B cell (primary cell): Measurements from ENCODE around the gene DNAH11. TPM values are rescaled to one million over a fixed set of nuclear protein-coding genes. Genes with fewer than 3 reads are reported as not detected.
A peak's percentile ranks its signal among the peaks of the same experiment; 100 is the strongest.

Experiments
- ATAC-seq: fragments of 200-7000 bp; cut with Tn5 transposase; one replicate; pipeline ENCODE4 v1.10.0; 2021; ENCODE audit warnings: low read depth, mild to moderate bottlenecking, moderate number of reproducible peaks, moderate library complexity
- CTCF ChIA-PET: fragments of 350-600 bp; sonication (Branson Sonifier 250); formaldehyde crosslinking; loops from one replicate; lab custom pipeline; 2021; ENCODE audit warnings: antibody characterized with exemption, inconsistent platforms; lab: Charles Lee
- POLR2A ChIA-PET: fragments of 350-600 bp; sonication (Branson Sonifier 250); formaldehyde crosslinking; loops from one replicate; lab custom pipeline; 2021; ENCODE audit warnings: antibody characterized with exemption; lab: Charles Lee
- DNase-seq: peaks from one replicate; pipeline ENCODE4 v3.0.0; 2013
- H2AFZ ChIP-seq: 2 replicates; pipeline ENCODE4 v1.6.1; 2012; ENCODE audit warnings: mild to moderate bottlenecking, low read depth, low read length; ENCODE audit not compliant: insufficient read depth, poor library complexity, severe bottlenecking
- H3K27ac ChIP-seq, 2 donors: 1 replicate in 1 of 2; 2 replicates in 1 of 2; pipeline ENCODE4 v1.5.1; 2012 to 2013; ENCODE audit warnings: low read length in 2 of 2, mild to moderate bottlenecking in 2 of 2, moderate library complexity in 1 of 2
- H3K27me3 ChIP-seq, 4 experiments: fragments of 200-600 bp in 1 of 4; sonication (generic) in 1 of 4; replicated peaks in 1 of 4; 1 replicate in 2 of 4; 2 replicates in 2 of 4; pipeline versions ENCODE4 v1.6.1 to v1.7.0; 2013 to 2016; ENCODE audit warnings: low read length in 3 of 4, mild to moderate bottlenecking in 2 of 4, mixed read lengths in 1 of 4, moderate library complexity in 1 of 4; ENCODE audit not compliant: insufficient read depth in 4 of 4, control insufficient read depth in 3 of 4; ENCODE audit errors: control extremely low read depth in 1 of 4
- H3K36me3 ChIP-seq, 2 experiments: replicated peaks in 1 of 2; 1 replicate in 1 of 2; 2 replicates in 1 of 2; pipeline versions ENCODE4 v1.6.1 to v1.7.1; 2013; ENCODE audit warnings: low read length in 1 of 2; ENCODE audit not compliant: insufficient read depth in 2 of 2, control insufficient read depth in 1 of 2; ENCODE audit errors: control extremely low read depth in 1 of 2, extremely low read depth in 1 of 2
- H3K4me1 ChIP-seq, 2 donors: fragments of 200-600 bp in 1 of 2; sonication (generic) in 1 of 2; 1 replicate in 1 of 2; 2 replicates in 1 of 2; pipeline versions ENCODE4 v1.5.1 to v1.6.1; 2013 to 2017; ENCODE audit warnings: low read length in 2 of 2; ENCODE audit not compliant: control insufficient read depth in 2 of 2, insufficient read depth in 2 of 2
- H3K4me2 ChIP-seq: replicated peaks from 2 replicates; pipeline ENCODE3; 2012; ENCODE audit warnings: mild to moderate bottlenecking, low read depth, low read length; ENCODE audit not compliant: poor library complexity, severe bottlenecking
- H3K4me3 ChIP-seq, 5 experiments: fragments of 200-600 bp in 1 of 5; sonication (generic) in 1 of 5; 1 replicate in 3 of 5; 2 replicates in 2 of 5; pipeline versions ENCODE4 v1.5.1 to v1.7.0; 2011 to 2016; ENCODE audit warnings: low read length in 4 of 5, mild to moderate bottlenecking in 4 of 5, low read depth in 2 of 5, control low read depth in 1 of 5, moderate library complexity in 1 of 5; ENCODE audit not compliant: insufficient read depth in 1 of 5; ENCODE audit errors: control extremely low read depth in 1 of 5, extremely low read depth in 1 of 5
- H3K79me2 ChIP-seq: fragments of 200-600 bp; sonication (generic); one replicate; pipeline ENCODE4 v1.6.0; 2016; ENCODE audit warnings: low read length; ENCODE audit not compliant: control insufficient read depth, insufficient read depth
- H3K9ac ChIP-seq: fragments of 200-600 bp; sonication (generic); 2 replicates; pipeline ENCODE4 v1.6.1; 2017; ENCODE audit warnings: mild to moderate bottlenecking, low read length, moderate library complexity
- H3K9me3 ChIP-seq, 3 donors: one replicate each; pipeline versions ENCODE4 v1.6.1 to v1.7.1; 2013; ENCODE audit warnings: low read length in 2 of 3; ENCODE audit not compliant: control insufficient read depth in 2 of 3, insufficient read depth in 1 of 3; ENCODE audit errors: control extremely low read depth in 1 of 3
- H4K20me1 ChIP-seq: 2 replicates; pipeline ENCODE4 v1.6.0; 2012; ENCODE audit warnings: mild to moderate bottlenecking, low read length; ENCODE audit not compliant: insufficient read depth, control insufficient read depth, poor library complexity, severe bottlenecking
- H3K27ac Mint-ChIP-seq: one replicate; pipeline ENCODE4 v1.8.0; 2021; ENCODE audit warnings: mixed read lengths
- H3K27me3 Mint-ChIP-seq: one replicate; pipeline ENCODE4 v1.8.0; 2021; ENCODE audit warnings: mixed read lengths
- H3K4me1 Mint-ChIP-seq: one replicate; pipeline ENCODE4 v1.8.0; 2021; ENCODE audit warnings: mixed read lengths
- H3K4me3 Mint-ChIP-seq: one replicate; pipeline ENCODE4 v1.8.0; 2021; ENCODE audit warnings: mixed read lengths
- H3K9me3 Mint-ChIP-seq: one replicate; pipeline ENCODE4 v1.8.0; 2022; ENCODE audit warnings: mixed read lengths; ENCODE audit not compliant: insufficient read depth
- EZH2 ChIP-seq: IDR thresholded peaks from 2 replicates; pipeline ENCODE4 v1.6.1; 2012; ENCODE audit warnings: borderline replicate concordance, low read depth, mild to moderate bottlenecking, moderate library complexity, low read length; ENCODE audit not compliant: insufficient read depth, poor library complexity, severe bottlenecking
- WGBS: methylation state at CpG from one replicate; pipeline ENCODE4 v1.1.5; 2013; ENCODE audit warnings: missing lambda C conversion rate; ENCODE audit not compliant: insufficient coverage; 5-methylcytosine and 5-hydroxymethylcytosine counted together
- intact Hi-C: fragments of 100-400 bp; cut with micrococcal nuclease; formaldehyde crosslinking; loops from one replicate; pipeline ENCODE4 v1.10.0; 2022
- polyA plus RNA-seq: library from polyadenylated mRNA; depleted of rRNA; stranded (reverse); fragments of >200 nt; gene quantifications from 2 replicates; pipeline ENCODE4 v1.2.3, GENCODE V29; 2012
- total RNA-seq, 2 donors: library from RNA; stranded (reverse); fragments of 120-200 nt in 1 of 2; gene quantifications; 1 replicate in 1 of 2; 2 replicates in 1 of 2; pipeline versions ENCODE4 v1.2.3 to v1.2.4, GENCODE V29; 2013 to 2022
- TF ChIP-seq, protein P1 (sequence below): fragments of 200-600 bp; IDR thresholded peaks from one replicate; pipeline ENCODE4 v1.8.0; 2022; ENCODE audit warnings: antibody characterized with exemption, mild to moderate bottlenecking

DNAH11 gene
- total and polyA plus RNA-seq, 2 donors (not counting 1 experiment from before 2014, with no cell fraction given), result not detected

DNA sequence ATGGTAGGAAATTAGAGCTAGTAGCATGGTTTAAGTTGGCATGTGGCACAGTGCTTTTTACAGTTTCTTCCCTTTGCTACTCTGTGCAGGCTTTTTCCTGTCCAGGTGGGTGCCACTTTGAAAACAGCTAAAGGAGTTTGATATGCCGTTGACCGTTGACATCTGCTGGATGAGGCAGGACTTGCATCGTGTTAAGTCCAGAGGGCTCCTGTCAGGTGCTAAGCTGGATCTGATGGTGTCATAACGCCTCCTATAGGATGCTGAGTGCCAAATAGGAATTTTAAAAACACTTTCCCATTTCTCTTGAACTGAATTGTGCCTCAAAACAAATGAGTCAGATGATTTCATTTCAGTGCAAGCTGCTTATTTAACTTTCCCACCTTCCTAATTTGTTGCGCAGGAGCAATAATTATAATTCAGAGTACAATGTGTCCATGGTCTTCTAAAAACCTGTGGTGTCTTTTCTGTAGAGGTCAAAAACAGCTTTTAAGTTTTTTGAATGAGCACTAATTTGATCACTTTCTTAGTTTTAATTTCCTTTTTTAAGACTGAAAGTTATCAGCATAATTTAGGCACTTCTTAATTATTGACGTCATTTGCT is 224.6 kb downstream of the DNAH11 start:
- Mint-ChIP-seq H3K27me3 (peaks cover 20% of the 10 kb centered on the region), H3K4me3 (no peak overlapping the region), H3K4me1 (no peaks in the 10 kb centered on the region), H3K9me3 (no peaks in the 10 kb centered on the region), H3K27ac (no peak overlapping the region)
- no peak overlapping the region for H2AFZ ChIP-seq
- peak; percentile 29 for DNase-seq
- peak; percentile 36 for ATAC-seq
- H3K9ac ChIP-seq, result no peak overlapping the region
- no peaks in the 10 kb centered on the region for H3K4me1 ChIP-seq
- 0% methylated on average over 3 of the region's 6 CpGs for WGBS
- H3K79me2 ChIP-seq, result no peaks in the 10 kb centered on the region
- POLR2A ChIA-PET, result no interaction called here
- no peaks in the 10 kb centered on the region for H4K20me1 ChIP-seq
- no peak overlapping the region for H3K27ac ChIP-seq
- CTCF ChIA-PET, result interaction anchor here (1.0 to 1.8 kb wide), 7 partner anchors 9 to 515 kb away, joined by 3 to 11 read pairs (median 3); no protein-coding TSS in a partner anchor
- H3K36me3 ChIP-seq, result no peaks in the 10 kb centered on the region
- no peak overlapping the region for H3K4me3 ChIP-seq
- no peaks in the 10 kb centered on the region for H3K9me3 ChIP-seq
- H3K27me3 ChIP-seq, result no peaks in the 10 kb centered on the region
- TF ChIP-seq, protein P1, sequence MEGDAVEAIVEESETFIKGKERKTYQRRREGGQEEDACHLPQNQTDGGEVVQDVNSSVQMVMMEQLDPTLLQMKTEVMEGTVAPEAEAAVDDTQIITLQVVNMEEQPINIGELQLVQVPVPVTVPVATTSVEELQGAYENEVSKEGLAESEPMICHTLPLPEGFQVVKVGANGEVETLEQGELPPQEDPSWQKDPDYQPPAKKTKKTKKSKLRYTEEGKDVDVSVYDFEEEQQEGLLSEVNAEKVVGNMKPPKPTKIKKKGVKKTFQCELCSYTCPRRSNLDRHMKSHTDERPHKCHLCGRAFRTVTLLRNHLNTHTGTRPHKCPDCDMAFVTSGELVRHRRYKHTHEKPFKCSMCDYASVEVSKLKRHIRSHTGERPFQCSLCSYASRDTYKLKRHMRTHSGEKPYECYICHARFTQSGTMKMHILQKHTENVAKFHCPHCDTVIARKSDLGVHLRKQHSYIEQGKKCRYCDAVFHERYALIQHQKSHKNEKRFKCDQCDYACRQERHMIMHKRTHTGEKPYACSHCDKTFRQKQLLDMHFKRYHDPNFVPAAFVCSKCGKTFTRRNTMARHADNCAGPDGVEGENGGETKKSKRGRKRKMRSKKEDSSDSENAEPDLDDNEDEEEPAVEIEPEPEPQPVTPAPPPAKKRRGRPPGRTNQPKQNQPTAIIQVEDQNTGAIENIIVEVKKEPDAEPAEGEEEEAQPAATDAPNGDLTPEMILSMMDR, result peak; percentile 32
- TF ChIP-seq EZH2, result no peak
- no peak overlapping the region for H3K4me2 ChIP-seq
- intact Hi-C loops, result loop anchor here (1.0 to 5.0 kb wide), 2 partner anchors 235 to 506 kb away; no protein-coding TSS in a partner anchor

DNA sequence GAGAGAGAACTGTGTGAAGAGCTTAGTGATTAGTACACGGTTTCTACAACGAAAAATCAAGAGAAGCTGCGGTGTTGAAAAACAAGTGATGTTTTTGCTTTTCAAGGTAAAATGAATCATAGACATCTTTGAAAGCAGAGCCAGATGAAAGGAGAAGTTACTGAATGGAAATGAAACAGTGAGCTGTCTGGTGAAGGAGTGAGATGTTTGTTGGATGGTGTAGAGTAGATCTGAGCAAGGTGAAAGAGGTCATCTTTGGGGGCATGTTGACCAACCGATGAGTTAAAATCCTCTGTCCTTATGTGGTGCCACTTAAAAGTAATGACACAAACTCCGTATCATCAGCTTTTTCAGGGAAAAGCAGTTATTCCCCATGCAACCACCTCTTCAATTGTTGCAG is 225.4 kb downstream of the DNAH11 start:
- Mint-ChIP-seq H3K27ac (no peak overlapping the region), H3K9me3 (no peaks in the 10 kb centered on the region), H3K27me3 (peaks cover 23% of the 10 kb centered on the region), H3K4me1 (no peaks in the 10 kb centered on the region), H3K4me3 (no peak overlapping the region)
- no peak for TF ChIP-seq EZH2
- TF ChIP-seq, protein P1, result no peak
- no peaks in the 10 kb centered on the region for H3K79me2 ChIP-seq
- ChIA-PET CTCF (interaction anchor here (1.0 to 1.8 kb wide), 3 partner anchors 232 to 512 kb away, joined by 3 to 11 read pairs (median 4); no protein-coding TSS in a partner anchor), POLR2A (no interaction called here)
- H2AFZ ChIP-seq, result no peak overlapping the region
- no peaks in the 10 kb centered on the region for H3K4me1 ChIP-seq
- no peak overlapping the region for H3K4me2 ChIP-seq
- no peak overlapping the region for H3K27ac ChIP-seq
- DNase-seq (no peak), ATAC-seq (no peak)
- H3K9ac ChIP-seq, result no peak overlapping the region
- no peaks in the 10 kb centered on the region for H3K36me3 ChIP-seq
- WGBS, result 61% methylated on average over 3 of the region's 5 CpGs
- no peaks in the 10 kb centered on the region for H3K9me3 ChIP-seq
- H3K4me3 ChIP-seq, result no peak overlapping the region
- no peaks in the 10 kb centered on the region for H4K20me1 ChIP-seq
- intact Hi-C loops, result loop anchor here (5.0 kb wide), 1 partner anchor 234 kb away; no protein-coding TSS in a partner anchor
- H3K27me3 ChIP-seq, result no peaks in the 10 kb centered on the region
